Ishikawa (cell line): ENCODE measurements around the gene TTC38.

Source experiments
- CEBPB ChIP-seq: IDR thresholded peaks from 2 replicates; pipeline ENCODE4 v1.6.1; 2012
- CREB1 ChIP-seq: IDR thresholded peaks from 2 replicates; pipeline ENCODE4 v1.6.1; 2012; ENCODE audit warnings: low read depth
- EGR1 ChIP-seq: IDR thresholded peaks from 2 replicates; pipeline ENCODE4 v1.6.1; 2012
- EP300 ChIP-seq: IDR thresholded peaks from 2 replicates; pipeline ENCODE4 v1.6.1; 2012; ENCODE audit warnings: borderline replicate concordance
- FOXM1 ChIP-seq: IDR thresholded peaks from 2 replicates; pipeline ENCODE4 v1.6.1; 2012; ENCODE audit warnings: low read depth, borderline replicate concordance
- NFIC ChIP-seq: IDR thresholded peaks from 2 replicates; pipeline ENCODE4 v1.6.1; 2012
- RAD21 ChIP-seq: IDR thresholded peaks from 2 replicates; pipeline ENCODE4 v1.6.1; 2012; ENCODE audit warnings: low read depth
- REST ChIP-seq: IDR thresholded peaks from 2 replicates; pipeline ENCODE4 v1.6.1; 2012; ENCODE audit warnings: low read depth, mild to moderate bottlenecking
- TAF1 ChIP-seq: IDR thresholded peaks from 2 replicates; pipeline ENCODE4 v1.6.1; 2012; ENCODE audit warnings: low read depth, mild to moderate bottlenecking
- TCF12 ChIP-seq: IDR thresholded peaks from 2 replicates; pipeline ENCODE4 v1.6.1; 2012; ENCODE audit warnings: low read depth
- TEAD4 ChIP-seq: IDR thresholded peaks from 2 replicates; pipeline ENCODE4 v1.6.1; 2012
- USF1 ChIP-seq: IDR thresholded peaks from 2 replicates; pipeline ENCODE4 v1.6.1; 2012
- YY1 ChIP-seq: IDR thresholded peaks from 2 replicates; pipeline ENCODE4 v1.6.1; 2012; ENCODE audit warnings: low read depth
- ZBTB7A ChIP-seq: IDR thresholded peaks from 2 replicates; pipeline ENCODE4 v1.6.1; 2012; ENCODE audit warnings: low read depth
- TF ChIP-seq, protein P1 (sequence below): IDR thresholded peaks from 2 replicates; pipeline ENCODE4 v1.6.1; 2012

The TTC38 gene

GRCh38 chr22:46278656-46279645, 11.1 kb downstream of the TTC38 start:
- TF ChIP-seq CEBPB (no peak), REST (no peak), RAD21 (no peak), FOXM1 (no peak)
- TF ChIP-seq, protein P1, sequence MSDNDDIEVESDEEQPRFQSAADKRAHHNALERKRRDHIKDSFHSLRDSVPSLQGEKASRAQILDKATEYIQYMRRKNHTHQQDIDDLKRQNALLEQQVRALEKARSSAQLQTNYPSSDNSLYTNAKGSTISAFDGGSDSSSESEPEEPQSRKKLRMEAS = no peak

DNA sequence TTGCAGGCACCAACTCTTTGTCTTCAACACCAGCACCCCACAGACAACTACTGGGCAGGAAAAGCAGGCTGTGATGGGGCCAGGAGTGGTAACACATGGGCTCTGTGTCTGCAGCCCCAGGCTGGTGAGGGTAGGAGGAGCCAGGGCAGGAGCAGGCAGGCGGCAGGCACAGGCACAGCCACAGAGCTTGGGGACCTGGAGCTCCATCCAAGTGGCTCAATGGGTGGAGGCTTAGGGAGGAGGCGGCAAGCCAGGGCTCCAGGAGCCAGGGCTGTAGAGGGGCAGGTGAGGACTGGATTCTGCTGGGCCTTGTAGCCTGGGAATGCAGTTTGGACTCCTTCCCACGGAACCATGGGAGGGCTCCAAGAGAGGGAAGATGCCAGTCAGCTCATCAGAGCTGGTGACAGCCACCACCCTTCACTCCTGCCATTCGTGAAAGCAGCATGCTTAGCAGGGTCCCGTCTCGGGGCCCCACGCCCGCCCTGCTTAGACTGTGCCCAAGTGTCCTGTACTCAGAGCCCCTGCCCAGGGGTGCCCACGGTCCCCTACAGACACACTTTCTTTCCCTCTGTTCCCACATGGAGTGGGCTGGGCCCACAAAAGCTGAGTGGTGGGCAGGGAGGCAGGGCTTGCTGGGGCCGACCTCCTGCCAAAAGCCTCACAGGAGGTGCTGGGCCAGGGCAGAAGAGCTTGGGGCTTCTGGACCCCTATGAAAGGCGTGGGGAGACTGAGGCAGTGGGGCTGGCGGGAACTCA, 12.4 kb downstream of the TTC38 start:
- no peak for TF ChIP-seq CEBPB
- TF ChIP-seq CREB1 = no peak
- TF ChIP-seq USF1 = no peak
- no peak for TF ChIP-seq TAF1
- no peak for TF ChIP-seq EGR1
- no peak for TF ChIP-seq NFIC
- no peak for TF ChIP-seq YY1
- TF ChIP-seq ZBTB7A = no peak
- TF ChIP-seq, protein P1 = no peak
- no peak for TF ChIP-seq TEAD4
- TF ChIP-seq FOXM1 = no peak
- no peak for TF ChIP-seq TCF12
- TF ChIP-seq RAD21 = no peak
- no peak for TF ChIP-seq REST
- TF ChIP-seq EP300 = no peak

DNA sequence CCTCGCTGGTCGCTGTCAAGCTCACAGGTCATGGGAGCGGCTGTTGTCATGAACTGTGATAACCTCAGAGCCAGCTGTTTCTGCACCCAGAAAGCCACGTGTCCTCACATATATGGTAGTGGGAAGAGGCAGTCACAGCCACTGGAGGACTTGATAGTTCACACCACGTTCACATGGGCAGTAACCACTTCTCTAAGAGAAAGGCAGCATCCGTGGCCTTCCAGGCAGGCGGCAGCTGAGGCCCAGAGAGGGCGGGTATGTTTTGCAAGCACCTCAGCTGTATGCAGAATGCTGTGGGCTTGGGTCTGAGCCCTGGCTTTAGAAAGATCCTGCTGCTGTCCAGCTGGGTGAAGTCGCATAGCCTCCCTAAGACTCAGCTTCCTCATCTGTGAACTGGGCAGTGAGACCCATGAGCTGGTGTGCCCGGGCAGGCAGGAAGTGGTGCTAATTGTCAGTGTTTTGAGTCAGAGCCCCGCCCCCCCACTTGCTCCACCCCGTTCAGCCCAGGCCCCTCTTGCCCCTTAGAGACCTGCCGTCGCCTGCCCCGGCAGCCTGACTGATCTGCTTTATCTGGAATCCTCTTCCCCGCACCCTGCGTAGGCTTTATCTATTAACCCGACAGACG, 13.3 kb downstream of the TTC38 start:
- TF ChIP-seq CREB1 (no peak), EP300 (no peak), TEAD4 (no peak), USF1 (no peak), TCF12 (no peak), CEBPB (no peak), NFIC (no peak), YY1 (no peak), EGR1 (no peak)

DNA sequence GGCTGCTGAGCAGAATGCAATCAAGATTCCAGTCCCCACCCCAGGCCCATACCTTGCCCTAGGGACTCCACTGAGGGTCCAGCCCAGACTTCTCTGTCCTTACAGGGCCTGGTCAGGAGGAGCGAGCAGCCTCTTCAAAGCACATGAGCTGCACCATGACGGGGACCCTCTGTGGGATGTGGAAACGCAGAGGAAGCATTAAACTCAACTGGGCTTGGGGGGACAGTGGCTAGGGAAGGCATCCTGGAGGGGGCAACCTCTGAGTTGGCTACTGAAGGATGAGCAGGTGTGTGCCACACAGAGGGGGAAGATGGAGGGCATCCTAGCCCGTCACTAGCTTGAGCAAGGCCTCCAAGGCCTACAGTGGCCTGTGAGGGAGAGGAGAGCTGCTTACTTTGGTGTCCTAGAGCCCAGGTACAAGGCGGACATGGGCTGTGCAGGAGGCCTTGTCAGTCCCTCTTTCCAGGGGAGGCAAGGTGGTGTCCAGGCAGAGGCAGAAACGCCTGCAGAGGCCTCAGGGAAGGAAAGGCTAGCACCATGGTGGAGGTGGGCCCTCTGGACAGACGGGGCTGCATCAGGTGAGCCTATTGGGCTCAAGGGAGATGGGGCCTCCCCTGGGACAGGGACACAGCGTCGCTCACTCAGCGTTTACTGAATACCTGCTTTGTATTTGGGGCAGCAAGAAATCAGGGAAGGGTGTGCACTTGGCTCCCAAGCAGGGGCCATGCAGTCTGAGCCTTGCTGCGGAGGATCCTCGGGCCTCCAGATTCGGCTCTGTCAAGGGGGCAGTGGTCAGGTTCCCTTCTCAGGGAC, 14.3 kb downstream of the TTC38 start:
- TF ChIP-seq NFIC = no peak
- no peak for TF ChIP-seq REST
- TF ChIP-seq USF1 = no peak
- TF ChIP-seq TEAD4 = no peak
- no peak for TF ChIP-seq TAF1
- TF ChIP-seq ZBTB7A = no peak
- TF ChIP-seq TCF12 = no peak
- no peak for TF ChIP-seq CREB1
